NCI-H1694 (cell line): Measurements from ENCODE around the gene ZBTB12.
"Not testable (repeated sequence)": the region's sequence is repeated elsewhere in the genome, so short reads cannot be mapped to it uniquely, and the experiment has no call there.

Experiments
- DNase-seq: peaks from one replicate; lab custom pipeline; 2025; lab: John Stamatoyannopoulos, UW

ZBTB12 gene

DNA sequence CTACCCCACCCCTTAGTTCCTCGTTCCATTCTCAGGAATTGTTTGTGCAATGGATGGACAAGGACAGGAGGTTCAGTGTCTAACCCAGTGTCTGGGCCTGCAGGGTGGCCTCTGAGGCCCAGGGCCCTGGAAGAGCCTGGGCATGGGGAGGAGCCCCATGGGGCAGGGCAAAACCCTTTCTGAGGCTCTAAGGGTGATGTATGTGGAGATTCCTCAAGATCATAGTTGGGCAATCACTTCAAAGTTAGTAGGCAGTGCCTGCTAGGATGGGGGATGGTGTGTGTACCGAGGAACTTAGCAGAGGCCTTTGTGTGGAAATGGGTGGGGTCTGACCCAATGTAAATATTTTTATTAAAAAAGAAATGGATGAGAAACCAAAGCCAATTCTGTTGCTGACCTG, 18.9 kb upstream of the ZBTB12 start:
- DNase-seq: no peak

DNA sequence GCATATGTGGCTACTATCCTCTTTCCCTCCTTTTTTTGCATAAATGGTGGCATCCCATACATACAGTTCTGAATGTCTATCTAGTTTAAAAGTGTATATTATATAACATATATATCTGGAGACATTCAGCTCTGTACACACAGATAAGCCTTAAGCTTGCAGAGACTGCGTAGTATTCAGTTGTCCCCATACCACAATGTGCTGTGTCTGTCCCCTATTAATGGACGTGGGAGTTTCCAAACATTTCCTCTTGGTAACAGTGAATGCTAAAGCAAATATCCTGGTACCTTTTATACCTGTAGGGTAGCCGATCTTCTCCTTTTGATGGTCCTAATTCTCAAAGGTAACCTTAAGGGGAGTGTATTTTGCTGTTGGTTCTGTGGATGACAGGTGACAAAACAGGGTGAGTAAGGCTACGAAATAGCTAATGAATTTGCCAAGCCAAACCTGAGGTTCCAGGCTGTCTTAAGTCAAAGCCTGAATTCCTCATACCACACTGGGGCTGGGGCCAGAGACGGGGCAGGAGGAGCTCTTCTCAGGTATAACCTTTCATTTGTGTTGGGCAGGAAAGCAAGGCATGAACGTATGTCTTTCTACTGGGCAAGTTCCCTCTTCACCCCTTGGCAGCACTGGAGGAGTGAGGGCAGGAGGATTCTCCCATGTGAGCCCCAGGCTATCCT, 17.9 kb upstream of the ZBTB12 start:
- DNase-seq: no peak

- DNase-seq: no peak
These were observed 16.3 kb upstream of the ZBTB12 start for GRCh38 chr6:31918069-31918720.

- DNase-seq: no peak
These were observed 13.9 kb upstream of the ZBTB12 start for GRCh38 chr6:31915756-31916155.

GRCh38 chr6:31915351-31915750, 13.5 kb upstream of the ZBTB12 start:
- no peak for DNase-seq

- DNase-seq: no peak
These were observed 10.1 kb upstream of the ZBTB12 start for GRCh38 chr6:31911826-31912585.

GRCh38 chr6:31909298-31909697, 7.4 kb upstream of the ZBTB12 start:
- DNase-seq: not testable (repeated sequence)

GRCh38 chr6:31908791-31909190, 6.9 kb upstream of the ZBTB12 start:
- no peak for DNase-seq

DNA sequence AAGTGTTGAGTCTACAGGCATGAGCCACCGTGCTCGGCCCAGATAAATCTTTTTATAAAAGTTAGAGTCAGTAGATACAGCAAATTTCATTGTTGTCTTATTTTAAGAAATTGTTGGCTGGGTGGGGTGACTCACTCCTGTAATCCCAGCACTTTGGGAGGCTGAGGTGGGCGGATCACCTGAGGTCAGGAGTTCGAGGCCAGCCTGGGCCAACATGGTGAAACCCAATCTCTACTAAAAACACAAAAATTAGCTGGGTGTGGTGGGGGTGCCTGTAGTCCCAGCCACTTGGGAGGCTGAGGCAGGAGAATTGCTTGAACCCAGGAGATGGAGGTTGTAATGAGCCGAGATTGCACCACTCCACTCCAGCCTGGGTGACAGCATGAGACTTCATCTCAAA, 6.4 kb upstream of the ZBTB12 start:
- DNase-seq: not testable (repeated sequence)

GRCh38 chr6:31907158-31907813, 5.4 kb upstream of the ZBTB12 start:
- no peak for DNase-seq

DNA sequence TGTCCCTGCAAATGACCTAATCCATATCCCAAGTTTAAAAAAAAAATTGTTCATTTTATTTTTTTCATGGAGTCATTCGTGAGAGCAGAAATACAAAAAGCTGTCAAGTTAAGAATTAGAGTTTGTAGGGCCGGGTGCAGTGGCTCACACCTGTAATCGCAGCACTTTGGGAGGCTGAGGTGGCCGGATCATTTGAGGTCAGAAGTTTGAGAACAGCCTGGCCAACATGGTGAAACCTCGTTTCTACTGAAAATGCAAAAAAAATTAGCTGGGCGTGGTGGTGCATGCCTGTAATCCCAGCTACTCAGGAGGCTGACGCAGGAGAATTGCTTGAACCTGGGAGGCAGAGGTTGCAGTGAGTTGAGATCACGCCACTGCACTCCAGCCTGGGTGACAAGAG, 4.8 kb upstream of the ZBTB12 start:
- not testable (repeated sequence) for DNase-seq

DNA sequence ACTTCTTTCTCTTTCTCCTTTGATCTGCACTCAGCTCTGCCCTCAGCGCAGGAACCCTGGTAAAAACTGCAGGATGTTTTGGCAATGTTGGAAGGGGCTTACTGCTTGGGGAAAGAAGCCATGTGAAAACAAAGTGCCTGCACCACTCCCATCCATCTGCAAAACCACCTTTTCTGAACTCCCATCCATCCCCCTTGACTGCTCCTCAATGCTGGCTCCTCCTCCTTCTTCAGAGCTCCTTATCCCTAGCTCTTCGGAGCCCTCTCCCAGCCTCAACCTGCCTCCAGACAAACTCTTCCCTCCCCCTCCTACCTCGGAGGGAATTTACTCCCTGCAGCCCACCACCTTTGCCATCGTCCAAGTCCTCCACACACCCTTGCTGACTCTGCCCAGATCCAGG, 4.2 kb upstream of the ZBTB12 start:
- no peak for DNase-seq

GRCh38 chr6:31905041-31905440, 3.2 kb upstream of the ZBTB12 start:
- no peak for DNase-seq

- no peak for DNase-seq
These were observed 2.1 kb upstream of the ZBTB12 start for GRCh38 chr6:31903957-31904356.

DNA sequence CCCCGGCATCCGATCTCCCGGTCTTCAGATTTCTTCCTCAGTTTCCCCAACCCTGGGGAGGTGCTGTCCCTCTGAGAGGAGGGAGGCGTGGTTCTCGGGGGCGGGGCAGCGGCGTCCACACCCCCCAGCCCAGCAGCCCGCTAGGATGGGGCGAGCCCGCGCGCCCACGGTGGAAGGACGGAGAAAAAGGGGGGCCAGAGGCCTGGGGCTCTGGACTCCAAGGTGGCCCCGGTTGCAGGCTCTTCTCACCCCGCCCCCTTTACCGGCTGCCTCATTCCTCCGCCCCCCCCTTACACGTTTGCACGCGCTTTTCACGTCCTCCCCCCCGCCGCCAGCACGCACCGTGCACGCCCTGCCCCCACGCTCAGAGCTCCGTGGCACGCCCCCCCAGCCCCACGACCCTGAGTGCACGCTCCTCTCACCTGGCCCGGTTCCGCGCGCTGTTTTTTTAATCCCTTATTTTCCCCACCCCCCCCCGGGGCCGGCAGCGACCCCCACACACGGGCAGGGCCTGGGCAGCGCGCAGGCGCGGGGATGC, 402 bp downstream of the ZBTB12 start:
- DNase-seq: no peak

DNA sequence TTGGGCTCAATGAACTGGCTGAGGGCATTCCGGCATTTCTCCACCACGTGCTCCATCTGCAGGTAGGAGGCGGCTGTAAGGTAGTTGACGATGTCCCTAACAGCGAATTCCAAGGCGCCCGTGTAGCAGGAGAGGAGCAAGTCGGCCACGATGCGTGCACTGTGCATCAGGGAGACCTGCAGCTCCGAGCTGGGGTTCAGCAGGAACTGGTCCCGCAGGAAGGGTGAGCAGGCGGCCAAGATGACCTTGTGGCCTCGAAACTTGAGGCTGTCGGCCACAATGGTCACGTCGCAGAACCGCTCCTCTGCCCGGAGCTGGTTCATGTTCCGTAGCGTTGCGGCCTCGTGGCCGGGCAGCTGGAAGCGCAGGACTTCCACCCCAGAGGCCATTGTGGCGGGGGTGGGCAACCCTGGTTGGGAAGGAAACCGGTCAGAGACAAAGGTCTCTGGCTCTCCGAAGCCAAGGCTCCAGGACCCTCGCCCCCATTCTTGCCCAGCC, 920 bp downstream of the ZBTB12 start:
- no peak for DNase-seq

- DNase-seq: no peak
These were observed 1.8 kb downstream of the ZBTB12 start for GRCh38 chr6:31899882-31900722.

- DNase-seq: no peak
These were observed 2.7 kb downstream of the ZBTB12 start for GRCh38 chr6:31899215-31899614.

DNA sequence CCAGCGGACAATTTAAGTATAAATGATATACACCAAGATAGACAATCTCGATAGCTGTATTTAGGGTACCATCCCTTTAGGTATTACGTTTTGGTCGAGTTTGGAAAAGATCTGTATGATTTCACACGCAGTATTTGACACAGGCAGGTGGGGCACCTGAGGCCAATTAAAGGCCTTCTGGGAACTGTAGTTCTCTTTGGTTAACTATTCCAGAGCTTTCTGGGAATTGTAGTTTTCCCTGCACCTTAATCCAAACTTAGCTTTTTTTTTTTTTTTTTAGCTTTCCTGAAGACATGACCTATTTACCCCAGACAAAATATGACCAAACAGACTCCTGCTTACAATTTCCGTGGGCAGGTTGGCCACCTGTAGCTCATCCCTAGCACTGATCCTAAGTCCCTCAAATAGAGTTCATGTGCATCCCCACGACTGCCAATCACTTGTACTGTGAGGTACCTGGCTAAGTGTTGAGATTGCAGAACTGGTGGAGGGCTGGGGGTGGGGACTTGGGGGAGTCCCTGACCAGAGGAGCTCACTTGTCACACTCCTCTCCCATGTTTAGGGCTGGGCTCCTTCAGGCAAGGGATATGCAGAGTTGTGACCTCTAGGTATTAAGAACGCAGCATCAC, 3.4 kb downstream of the ZBTB12 start:
- DNase-seq: peak; percentile 11

DNA sequence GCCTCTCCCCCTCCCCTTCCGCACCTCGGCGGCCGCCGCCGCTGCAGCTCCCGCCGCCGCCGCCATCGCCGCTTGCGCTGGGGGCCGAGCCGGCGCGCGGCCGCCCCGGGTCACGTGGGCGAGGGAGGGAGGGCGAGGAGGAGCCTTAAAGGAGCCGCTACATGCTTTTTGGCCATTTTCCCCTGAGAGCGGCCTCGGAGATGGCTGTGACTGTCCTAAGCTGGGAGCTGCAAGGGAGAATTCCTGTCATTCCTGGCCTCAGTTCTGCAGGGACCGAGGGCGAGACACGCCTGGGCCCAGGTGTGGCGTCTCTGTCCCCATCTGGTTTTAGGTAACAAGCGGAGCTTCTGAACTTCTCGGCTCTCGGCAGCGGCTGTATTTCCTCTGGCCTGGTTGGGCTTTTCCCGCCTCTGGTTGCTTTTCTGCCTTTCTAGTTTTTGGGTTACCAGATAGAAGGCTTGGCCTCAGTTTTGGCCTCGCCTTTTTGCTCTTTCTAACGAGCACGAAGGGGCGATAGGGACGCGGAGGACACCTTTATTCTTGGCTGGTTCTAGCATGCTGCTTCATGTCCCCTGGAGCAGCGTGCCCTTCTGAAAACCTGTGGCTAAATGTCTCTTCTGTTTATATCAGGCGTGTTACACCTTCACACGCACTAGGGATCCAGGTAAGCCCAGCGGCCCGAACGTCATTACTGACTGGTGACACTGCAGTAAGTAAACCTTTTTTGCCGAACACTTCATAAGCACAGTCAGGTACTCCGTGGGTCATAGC, 4.1 kb downstream of the ZBTB12 start, which contains the start of gene EHMT2:
TSS of gene EHMT2 (minus strand) at position 87 of the 771 bp plus-strand sequence. CDS start at position 66, 21 bp downstream.
- DNase-seq: peak; percentile 51
